KG1 (cell line): ENCODE data around the gene RAB37.
A peak's percentile ranks its signal among the peaks of the same experiment; 100 is the strongest.

Source experiments
- DNase-seq: peaks from one replicate; lab custom pipeline; 2025; lab: John Stamatoyannopoulos, UW

The RAB37 gene

DNA sequence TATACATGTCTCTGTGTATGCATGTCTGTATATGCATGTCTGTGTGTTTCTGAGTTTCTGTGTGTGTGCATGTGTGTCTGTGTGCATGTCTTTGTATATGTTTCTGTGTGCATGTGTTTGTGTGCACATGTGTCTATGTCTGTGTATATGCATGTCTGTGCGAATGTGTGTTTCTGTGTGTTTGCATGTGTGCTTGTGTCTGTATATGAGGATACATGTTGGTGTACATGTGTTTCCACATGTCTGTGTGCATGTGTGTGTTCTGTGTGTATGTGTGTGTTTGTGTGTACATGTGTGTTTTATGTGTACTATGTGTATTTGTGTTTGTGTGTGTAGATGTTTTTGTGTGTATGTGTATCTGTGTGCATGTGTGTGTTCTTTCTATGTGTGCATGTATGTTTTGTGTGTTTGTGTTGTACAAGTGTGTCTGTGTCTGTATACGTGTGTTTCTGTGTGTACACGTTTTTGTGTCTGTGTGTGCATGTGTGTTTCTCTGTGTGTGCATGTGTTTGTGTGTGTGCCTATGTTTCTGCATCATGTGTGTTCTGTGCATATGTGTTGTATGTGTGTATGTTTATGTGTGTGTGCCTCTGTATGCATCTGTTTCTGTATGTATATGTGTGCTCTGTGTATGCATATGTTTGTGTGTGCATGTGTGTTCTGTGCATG, 8.9 kb upstream of the RAB37 start:
- no peak for DNase-seq

DNA sequence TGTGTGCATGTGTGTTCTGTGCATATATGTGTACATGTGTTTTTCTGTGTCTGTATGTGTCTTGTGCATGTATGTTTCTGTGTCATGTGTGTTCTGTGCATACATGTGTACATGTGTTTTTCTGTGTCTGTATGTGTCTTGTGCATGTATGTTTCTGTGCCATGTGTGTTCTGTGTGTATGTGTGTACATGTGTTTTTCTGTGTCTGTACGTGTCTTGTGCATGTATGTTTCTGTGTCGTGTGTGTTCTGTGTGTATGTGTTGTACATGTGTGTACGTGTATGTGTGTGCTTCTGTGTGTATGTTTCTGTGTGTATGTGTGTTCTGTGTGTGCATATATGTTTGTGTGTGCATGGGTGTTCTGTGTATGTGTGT, 8.4 kb upstream of the RAB37 start:
- no peak for DNase-seq

DNA sequence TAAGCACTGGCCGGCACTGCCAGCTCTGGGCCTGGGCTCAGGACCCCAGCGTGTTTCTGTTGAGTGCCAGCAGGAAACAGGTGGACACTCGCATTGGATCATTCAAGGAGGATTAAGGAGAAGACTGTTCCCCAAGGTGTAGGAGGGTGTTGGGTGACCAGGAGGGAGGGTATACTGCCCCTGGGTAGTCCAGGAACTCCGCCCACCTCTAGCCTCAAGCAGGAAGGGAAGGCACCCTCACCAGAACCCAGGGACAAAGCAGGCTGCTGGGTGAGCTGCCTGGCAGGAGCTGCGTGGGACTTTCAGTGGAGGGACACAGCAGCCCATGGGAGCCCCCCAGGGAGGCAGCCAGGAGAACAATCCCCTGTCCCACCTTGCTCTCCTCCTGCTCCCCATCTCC, 7.7 kb upstream of the RAB37 start:
- DNase-seq = no peak

DNA sequence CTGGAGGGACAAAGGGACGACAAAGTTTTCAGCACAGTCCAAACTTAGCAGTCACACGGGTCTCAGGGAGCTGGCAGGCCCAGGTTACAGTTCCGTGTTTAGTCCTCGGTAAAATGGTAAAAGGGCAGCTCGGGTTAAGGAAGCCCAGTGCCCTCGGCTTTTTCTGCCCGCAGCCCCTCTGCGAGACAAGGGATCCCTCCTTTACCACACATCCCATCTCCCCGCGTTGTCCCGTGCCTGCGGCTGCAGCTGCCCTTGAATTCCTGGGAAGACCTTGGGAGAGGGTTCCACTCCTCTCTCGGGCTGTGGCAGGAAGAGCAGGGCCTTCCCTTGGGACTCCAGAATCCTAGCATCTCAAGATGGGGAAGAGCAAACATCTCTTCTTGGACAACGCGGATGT, 7.2 kb upstream of the RAB37 start:
- no peak for DNase-seq

DNA sequence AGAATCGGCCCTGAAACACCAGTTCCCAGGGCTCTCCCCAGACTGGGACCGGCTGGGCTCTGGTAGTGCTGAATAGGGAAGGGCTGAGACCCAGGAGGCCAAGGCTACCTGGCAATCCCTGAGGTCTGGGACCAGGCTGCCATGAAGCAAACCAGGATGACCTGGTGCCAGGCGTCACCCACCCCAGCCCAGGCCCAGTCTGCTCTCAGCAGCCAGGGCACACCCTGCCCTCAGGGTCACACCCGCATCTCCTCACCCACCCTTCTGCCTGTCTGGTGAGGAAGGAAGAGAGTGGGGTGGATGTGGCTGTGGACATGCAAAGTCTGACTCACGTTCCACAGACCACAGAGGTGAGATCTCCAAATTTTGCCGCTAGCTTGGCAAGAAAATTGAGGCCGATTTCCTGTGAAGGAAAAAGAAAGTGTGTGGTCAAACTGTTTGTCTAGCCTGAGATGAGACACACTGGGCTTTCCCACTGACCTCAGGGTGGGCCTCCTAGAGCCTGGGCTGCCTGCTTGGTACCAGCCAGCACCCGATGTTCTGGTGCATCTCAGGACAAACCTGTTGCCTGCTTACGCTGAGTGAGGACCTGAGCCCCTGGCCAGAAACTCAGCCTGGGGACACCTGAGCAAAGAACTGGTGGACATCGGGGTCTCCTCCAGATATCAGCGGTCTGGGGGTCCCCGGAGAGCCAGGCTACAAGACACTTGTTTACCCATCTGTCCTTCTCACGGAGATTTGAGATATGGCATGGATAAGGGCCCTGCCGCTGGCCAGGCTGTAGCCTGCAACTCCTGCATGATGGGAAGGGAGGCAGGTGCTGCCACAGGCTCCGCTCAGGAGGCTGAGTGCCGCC, 6.3 kb upstream of the RAB37 start:
- peak; percentile 51 for DNase-seq

DNA sequence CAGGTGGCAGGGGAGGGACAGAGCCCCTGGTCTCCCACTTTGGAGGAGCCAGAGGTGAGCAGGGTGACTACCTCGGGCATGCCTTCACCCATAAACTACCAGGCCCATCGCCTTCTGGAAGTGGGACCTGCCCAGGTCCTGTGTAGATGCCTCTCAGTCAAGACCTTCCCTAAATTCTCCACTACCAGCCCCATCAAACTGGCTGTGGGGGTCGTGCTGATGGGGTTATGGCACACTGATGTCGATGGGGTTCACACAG, 5.8 kb upstream of the RAB37 start:
- no peak for DNase-seq

DNA sequence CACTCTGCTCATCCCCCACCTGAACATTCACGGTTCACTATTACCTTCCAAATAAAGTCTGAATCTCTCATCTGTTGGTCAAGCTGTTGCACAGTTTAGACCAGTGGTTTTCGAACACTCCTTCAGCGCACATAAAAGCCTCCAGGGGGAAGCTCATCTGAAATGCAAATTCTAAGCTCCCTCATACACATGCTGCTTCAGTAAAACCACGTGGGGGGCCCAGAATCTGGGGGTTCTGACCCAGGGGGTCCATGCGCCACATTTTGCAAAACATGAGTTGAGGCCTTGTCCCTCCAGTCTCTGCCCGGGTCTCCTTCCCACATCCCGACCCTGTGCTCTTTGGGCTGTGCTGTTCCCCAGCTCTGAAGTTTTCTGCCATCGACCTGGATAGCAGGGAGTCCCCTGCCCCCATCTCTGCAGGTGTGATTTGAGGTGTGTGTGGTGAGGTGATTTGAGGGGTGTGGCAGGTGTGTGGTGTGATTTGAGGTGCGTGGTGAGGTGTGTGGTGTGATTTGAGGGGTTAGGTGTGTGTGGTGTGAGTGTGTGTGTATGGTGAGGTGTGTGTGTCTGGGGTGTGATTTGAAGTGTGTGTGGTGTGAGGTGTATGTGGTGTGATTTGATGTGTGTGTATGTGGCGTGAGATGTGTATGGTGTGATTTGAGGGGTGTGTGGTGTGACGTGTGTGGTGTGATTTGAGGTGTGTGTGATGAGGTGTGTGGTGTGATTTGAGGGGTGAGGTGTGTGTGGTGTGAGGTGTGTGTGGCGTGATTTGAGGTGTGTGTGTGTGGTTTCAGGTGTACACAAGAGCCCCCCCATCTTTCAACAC, 4.8 kb upstream of the RAB37 start:
- DNase-seq = no peak

DNA sequence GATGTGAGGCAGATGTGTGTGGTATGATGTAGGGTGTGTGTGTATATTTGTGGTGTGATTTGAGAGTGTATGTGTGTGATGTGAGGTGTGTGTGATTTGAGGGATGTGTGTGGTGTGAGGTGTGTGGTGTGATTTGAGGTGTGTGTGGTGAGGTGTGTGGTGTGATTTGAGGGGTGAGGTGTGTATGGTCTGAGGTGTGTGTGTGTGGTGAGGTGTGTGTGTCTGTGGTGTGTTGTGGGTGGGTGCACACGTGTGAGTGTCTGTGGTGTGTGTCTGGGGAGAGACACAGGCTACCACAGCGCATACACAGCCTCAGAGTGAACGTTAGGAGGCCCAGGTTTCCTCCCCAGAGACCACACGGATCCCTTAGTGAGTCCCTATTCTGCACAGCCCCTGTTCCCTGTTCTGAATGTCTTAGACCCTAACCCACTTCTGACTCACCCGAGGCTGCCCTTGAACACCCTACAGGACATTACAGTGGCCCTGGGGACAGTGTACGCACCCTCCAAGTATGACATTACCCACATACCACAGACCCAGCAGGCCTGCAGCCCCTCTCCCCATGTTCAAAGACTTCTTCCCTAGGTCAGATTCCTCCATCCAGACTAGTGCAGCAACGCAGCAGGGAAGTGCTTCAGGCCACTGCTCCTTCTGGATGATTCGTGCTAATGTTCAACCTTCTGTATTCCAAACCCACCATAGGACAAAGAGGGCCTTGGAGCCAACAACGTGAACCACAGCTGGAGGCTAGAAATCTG, 3.5 kb upstream of the RAB37 start:
- DNase-seq = no peak

DNA sequence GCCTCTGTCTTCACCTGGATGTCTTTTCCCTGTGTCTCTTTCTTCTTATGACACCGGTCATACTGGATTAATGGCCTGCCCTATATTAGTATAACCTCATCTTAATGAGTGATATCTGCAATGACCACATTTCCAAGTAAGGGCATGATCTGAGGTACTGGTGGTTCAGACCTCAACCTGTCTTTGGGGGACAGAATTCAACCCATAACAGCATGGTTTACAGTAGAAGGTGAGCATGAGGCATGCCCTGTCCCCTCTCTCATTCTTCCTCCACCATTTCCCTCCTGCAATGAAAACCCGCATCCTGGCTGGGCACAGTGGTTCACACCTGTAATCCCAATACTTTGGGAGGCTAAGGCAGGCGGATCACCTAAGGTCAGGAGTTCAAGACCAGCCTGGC, 2.8 kb upstream of the RAB37 start:
- no peak for DNase-seq

DNA sequence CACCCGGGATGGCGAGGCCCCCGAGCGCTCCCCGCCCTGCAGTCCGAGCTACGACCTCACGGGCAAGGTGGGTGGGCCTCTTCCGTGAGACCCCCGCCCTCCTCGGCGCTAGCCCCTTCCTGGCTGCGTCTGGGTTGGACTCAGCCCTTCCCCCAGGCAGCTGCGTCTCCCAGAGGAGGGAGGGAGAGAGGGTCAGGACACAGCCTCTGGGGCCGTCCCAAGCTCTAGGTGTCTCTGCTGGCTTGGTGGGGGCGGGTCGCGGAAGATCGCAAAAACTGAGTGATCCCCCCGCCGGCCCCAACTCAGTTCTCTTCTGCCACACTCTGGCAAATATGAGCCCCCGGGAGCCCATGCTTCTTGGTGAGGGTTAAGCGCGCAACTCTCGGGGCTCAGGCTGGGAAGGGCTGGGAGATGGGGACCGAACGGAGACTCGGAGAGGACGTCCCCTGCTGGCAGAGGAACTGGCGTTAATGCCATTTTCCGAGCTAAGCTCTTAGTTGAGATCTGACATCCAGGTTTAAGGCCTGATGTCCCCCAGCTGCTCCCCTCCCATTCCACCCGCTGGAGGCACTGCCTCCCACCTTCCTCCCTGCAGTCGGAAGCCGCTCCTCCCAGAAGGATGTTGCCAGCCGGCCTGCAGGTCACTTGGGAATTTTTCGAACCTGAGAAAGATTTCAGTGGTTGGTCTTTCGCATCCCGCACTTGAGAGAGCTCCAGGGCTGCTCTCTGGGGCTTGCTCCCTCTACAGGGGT, 419 bp downstream of the RAB37 start:
- no peak for DNase-seq

DNA sequence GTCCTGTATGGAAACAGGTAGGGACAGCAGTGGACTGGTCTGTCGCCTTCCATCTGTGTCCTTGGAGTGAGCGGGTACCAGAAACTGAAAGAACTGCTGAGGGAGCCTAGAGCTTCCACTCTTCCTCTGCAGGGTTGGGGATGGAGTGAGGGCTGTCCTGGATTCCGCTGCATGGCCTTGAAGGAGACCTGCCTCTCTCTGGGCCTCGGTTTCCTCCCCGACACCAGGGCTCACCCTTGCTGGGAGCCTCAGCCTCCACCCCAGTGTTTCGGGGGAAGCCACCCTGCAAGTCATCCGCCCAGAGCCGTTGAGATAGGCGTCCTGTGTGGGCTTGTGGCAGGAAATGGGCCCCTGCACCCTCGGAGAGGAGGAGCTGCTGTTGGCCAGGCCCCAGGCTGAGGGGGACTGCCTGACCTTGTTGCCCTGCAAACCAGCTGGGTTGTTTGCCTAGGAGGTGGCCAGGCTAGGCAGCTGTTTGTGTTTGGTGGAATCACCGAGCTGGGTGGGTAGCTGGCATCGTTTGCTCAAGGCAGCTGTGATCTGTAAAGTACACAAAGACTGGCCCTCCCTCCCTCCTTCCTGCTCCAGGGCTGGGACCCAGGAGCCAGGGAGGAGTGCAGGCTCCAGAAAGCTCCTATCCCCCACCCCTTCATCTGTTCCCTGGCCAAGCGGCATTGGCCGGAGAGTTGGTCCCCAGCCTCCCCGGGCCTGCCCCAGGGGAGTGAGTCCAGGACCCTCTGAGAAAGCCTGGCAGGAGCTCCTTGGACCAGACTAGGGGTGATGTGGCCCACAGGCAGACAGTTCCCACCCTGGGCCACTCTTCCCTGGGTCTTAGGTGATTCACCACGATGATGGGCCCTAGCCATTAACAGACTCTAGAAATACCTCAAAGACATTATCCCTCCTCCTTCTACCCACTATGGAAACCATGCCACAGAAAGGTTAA, 1.3 kb downstream of the RAB37 start:
- peak; percentile 81 for DNase-seq

DNA sequence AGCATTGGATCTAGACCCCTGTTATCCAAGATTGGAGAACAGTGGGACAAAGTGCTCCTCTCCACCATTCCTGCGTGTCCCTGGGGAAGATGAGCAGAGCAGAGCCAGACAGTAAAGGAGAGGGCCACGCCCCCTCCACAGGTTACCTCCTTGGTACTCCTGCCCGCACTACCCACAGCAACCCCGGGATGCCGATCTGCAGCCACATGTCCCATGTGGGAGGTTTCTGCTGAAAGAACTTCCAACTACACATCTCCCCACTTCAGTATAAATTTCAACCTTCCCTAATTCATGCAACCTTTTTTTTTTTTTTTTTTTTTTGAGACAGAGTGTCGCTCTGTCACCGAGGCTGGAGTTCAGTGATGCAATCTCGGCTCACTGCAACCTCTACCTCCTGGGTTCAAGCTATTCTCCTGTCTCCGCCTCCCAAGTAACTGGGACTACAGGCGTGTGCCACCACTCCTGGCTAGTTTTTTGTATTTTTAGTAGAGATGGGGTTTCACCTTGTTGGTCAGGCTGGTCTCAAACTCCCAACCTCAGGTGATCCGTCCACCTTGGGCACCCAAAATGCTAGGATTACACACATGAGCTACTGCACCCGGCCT, 2.3 kb downstream of the RAB37 start:
- DNase-seq = no peak

DNA sequence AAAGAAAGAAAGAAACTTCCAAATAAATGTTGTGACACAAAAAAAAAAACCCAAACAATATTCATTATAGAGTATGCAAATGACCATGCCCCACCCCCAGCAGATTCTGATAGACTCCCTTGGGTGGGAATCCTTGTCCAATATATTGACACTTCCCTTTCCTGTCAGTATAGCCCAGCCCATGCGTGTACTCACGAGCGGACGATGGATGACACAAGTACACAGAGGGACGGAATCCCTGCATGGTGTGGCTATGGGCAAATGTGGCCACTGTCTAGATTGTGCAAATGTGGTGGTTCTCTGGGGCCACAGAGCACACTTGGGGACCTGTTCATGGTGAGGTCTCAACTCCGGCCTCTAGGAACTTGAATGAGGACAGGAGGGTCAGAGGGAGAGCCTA, 3.1 kb downstream of the RAB37 start:
- DNase-seq = no peak

DNA sequence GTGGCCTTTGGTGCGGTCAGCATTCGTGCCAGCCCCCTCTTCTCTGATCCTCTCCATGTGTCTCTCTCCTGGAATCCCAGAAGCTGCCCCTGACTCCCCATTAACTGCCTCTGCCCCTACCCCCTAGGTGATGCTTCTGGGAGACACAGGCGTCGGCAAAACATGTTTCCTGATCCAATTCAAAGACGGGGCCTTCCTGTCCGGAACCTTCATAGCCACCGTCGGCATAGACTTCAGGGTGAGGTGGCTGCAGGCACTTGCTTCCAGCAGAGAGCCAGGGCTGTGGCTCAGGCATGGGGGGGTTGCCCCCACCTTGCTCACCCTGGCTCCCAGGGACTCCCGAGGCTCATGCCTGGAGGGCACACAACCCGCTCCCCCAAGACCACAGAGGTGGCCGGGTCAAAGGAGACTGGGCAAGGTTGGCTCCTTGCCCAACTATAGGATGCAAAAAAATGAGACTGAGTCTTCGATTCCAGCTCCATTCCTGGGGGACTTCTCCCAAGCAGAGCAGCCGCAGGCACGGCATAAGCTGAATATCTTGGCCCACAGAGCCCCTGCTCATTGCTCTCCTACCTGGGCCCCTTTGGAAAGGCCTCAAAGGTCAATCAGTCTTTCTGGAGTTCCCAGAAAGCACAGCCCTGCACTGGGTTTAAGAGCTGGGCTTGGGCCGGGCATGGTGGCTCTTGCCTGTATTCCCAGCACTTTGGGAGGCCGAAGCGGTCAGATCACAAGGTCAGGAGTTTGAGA, 3.8 kb downstream of the RAB37 start:
- no peak for DNase-seq

DNA sequence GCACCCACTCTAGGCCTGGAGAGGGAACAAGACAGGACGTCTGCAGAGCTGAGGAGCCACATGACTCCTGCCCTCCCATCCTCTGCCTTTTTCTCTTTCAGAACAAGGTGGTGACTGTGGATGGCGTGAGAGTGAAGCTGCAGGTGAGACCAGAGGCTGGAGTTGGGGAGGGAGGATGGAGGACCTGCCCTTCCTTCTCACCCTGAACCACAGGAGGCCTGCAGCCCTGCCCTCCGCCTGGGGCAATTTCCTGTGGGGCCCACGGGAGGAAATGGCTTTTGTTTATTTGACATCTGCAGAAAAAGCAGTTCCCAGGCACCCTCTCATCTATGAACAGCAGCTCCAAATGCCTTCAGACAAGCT, 5.1 kb downstream of the RAB37 start:
- DNase-seq = peak; percentile 66

DNA sequence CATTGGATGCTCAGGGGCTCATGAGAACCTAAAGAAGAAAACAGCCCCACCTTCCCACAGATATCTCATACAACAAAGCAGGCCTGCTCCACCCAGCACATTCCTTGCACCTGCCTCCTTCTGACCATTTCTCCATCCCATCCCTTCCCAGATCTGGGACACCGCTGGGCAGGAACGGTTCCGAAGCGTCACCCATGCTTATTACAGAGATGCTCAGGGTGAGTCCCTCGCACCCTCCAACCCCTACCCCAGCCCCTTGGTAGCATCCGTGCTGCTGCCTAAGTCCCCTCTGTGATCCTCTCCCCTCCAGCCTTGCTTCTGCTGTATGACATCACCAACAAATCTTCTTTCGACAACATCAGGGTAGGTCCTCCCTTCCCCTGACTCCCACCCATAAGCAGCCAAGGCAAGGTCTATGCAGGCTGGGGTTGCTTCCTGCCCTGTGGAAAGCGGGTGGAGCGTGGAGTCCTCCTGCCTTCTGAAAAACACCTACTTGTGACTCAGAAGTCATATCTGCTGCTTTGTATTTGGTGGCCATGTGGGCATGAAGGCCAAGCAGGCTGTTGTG, 6.0 kb downstream of the RAB37 start:
- no peak for DNase-seq

DNA sequence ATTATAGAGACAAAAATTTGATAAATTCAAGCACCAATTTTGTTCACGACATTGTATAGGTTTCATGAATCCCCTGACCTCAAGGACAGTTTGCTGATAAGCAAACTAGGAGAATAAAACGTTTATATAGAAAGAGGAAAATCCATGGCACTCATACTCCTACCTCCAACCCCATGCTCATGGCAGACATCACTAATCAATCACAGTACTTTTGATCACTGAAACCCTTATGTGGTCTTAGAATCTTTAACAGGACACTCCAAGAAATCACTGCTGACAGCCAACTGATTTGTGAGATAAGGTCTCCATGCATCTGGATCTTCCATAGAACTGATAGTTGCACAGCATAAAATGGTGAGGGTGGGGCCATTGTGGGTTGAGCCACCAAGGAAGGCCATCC, 6.7 kb downstream of the RAB37 start:
- no peak for DNase-seq

DNA sequence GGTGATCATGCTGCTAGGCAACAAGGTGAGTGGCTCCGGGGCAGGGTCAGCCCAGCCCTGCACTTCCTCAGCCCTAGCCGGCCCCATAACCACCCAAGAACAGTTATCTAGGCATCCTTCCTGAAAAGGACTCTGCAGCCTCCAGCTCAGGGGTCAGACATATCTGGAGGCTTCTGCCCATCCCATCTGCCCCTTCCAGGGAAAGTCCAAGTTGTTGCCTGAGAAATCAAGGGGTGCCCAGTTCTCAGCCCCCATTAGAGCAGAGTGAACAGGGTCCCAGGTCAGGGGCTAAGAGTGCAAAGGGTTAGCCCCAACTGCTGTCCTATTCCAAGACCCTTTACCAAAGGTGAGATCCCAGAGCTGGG, 7.3 kb downstream of the RAB37 start:
- no peak for DNase-seq
